ENCODE measurements around the gene EXOSC3. TPM values are rescaled to one million over a fixed set of nuclear protein-coding genes. Genes with fewer than 3 reads are reported as not detected.
A peak's percentile ranks its signal among the peaks of the same experiment; 100 is the strongest.

The EXOSC3 gene
- total and polyA plus RNA-seq, 7 donors = 13.8 to 44.6 (median 40.2) TPM

DNA sequence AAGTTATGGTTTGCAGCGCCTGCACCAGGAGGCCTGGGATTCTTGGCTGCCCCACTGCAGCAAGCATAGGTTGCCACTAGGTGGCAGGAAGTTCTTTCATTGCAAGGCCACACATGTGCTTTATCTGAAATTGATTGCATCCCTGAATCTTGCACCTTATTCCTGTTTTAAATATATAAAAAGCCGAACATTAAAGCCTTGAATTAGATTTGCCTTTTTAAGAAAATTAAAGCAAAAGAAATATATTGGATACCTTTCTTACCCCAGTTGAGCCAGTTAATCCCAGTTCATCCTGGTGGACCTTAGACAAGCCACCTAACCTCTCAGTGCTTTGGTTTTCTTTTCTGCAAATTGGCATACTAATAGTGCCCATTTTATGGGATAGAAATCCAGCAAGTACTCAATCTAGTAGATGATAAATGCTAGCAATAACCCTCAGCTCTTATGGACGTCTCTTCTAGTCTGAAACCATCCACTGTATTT, 37.6 kb downstream of the EXOSC3 start:
- TF ChIP-seq EP300 (IDR thresholded peaks at IDR 0.05) = no peak
- TF ChIP-seq, protein P1, sequence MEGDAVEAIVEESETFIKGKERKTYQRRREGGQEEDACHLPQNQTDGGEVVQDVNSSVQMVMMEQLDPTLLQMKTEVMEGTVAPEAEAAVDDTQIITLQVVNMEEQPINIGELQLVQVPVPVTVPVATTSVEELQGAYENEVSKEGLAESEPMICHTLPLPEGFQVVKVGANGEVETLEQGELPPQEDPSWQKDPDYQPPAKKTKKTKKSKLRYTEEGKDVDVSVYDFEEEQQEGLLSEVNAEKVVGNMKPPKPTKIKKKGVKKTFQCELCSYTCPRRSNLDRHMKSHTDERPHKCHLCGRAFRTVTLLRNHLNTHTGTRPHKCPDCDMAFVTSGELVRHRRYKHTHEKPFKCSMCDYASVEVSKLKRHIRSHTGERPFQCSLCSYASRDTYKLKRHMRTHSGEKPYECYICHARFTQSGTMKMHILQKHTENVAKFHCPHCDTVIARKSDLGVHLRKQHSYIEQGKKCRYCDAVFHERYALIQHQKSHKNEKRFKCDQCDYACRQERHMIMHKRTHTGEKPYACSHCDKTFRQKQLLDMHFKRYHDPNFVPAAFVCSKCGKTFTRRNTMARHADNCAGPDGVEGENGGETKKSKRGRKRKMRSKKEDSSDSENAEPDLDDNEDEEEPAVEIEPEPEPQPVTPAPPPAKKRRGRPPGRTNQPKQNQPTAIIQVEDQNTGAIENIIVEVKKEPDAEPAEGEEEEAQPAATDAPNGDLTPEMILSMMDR (IDR thresholded peaks at IDR 0.05) = peak in 3 of 4 experiments; percentile 62 to 87 (median 80)
- no peak overlapping the region for H3K4me3 ChIP-seq
- H3K4me1 ChIP-seq = no peaks in the 10 kb centered on the region
- no peaks in the 10 kb centered on the region for H3K9me3 ChIP-seq
- no peaks in the 10 kb centered on the region for H3K36me3 ChIP-seq
- WGBS, 2 donors = 29 to 37% methylated on average over 3 of the region's 3 CpGs
- no peaks in the 10 kb centered on the region for H3K27me3 ChIP-seq
- intact Hi-C loops (cut with DNase I) = no loop called here
- no peak overlapping the region for H3K27ac ChIP-seq
- DNase-seq = no peak

DNA sequence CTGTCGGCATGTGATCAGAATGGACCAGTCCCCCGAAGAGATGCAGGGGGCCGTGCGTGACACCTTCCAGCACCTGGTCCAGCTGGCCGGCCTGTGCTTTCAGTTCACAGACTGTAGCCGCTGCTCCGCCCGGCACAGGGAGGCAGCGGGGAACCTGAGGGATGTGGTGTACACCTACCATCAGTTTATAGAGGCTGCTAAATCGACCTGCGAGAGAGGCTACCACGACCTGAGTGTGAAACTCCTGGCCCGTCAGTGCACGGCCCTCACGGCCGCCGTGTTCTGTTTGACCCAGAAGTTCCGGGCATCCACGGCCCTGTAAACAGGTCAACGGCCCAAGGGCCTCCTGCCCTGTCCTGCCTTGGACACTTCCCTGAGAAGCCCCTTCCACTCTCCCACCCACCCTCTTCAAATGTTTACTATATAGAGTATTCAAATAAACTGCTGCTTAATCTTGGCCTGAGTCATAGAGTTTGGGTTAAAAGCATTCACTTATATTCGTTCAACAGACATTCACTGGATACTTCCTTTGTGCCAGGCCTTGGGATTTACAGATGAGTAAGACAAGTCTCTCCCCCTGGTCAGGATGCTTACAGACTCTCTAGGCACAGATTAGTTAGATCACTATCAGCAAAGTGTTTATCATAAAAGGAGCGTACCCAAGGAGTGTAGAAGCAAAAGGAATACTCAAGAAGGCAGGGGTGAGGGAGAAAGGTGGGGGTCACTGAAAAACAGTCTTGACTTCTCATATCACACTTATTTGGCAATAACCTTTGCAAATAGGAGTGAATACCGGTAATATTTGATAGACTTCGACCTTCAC, 38.2 kb downstream of the EXOSC3 start:
- Histone ChIP-seq H3K4me3 (no peak overlapping the region), H3K4me1 (no peaks in the 10 kb centered on the region), H3K36me3 (no peaks in the 10 kb centered on the region), H3K27ac (no peak overlapping the region), H3K27me3 (no peaks in the 10 kb centered on the region), H3K9me3 (no peaks in the 10 kb centered on the region)
- 79% methylated on average over 24 of the region's 24 CpGs for WGBS, 2 donors
- no peak for DNase-seq
- TF ChIP-seq POLR2A (IDR thresholded peaks at IDR 0.05) = no peak
- TF ChIP-seq, protein P1 (IDR thresholded peaks at IDR 0.05) = no peak
- TF ChIP-seq POLR2AphosphoS5 (IDR thresholded peaks at IDR 0.05) = no peak
- no peak for TF ChIP-seq EP300 (IDR thresholded peaks at IDR 0.05)
- intact Hi-C loops (cut with DNase I) = no loop called here

DNA sequence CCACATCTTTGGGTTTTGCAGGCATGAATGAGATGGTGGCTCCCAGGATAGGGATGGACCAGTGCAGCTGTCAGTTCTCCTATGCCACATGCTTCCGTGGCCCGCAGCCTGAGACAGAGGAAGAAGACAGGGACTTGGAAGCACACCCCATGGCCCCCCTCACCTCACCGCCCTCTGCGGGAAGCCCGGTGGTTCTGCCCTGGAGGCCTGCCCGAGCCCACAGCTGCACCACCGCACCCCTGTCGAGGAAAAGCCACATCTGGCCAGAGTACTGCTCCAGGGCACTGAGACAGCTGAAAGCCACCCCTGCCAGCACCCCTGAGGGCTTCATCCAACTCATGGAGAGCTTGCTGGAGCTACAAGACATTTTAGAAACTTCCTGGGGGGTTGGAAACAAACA, 38.9 kb downstream of the EXOSC3 start:
- no peaks in the 10 kb centered on the region for H3K27me3 ChIP-seq
- intact Hi-C loops (cut with DNase I) = no loop called here
- WGBS, 2 donors = 76 to 87% methylated on average over 8 of the region's 8 CpGs
- no peak for TF ChIP-seq EP300 (IDR thresholded peaks at IDR 0.05)
- no peak for TF ChIP-seq POLR2A (IDR thresholded peaks at IDR 0.05)
- TF ChIP-seq, protein P1 (IDR thresholded peaks at IDR 0.05) = no peak
- no peak for TF ChIP-seq POLR2AphosphoS5 (IDR thresholded peaks at IDR 0.05)
- no peaks in the 10 kb centered on the region for H3K36me3 ChIP-seq
- DNase-seq = no peak
- H3K4me3 ChIP-seq = no peak overlapping the region
- no peaks in the 10 kb centered on the region for H3K4me1 ChIP-seq
- H3K27ac ChIP-seq = no peak overlapping the region
- no peaks in the 10 kb centered on the region for H3K9me3 ChIP-seq

DNA sequence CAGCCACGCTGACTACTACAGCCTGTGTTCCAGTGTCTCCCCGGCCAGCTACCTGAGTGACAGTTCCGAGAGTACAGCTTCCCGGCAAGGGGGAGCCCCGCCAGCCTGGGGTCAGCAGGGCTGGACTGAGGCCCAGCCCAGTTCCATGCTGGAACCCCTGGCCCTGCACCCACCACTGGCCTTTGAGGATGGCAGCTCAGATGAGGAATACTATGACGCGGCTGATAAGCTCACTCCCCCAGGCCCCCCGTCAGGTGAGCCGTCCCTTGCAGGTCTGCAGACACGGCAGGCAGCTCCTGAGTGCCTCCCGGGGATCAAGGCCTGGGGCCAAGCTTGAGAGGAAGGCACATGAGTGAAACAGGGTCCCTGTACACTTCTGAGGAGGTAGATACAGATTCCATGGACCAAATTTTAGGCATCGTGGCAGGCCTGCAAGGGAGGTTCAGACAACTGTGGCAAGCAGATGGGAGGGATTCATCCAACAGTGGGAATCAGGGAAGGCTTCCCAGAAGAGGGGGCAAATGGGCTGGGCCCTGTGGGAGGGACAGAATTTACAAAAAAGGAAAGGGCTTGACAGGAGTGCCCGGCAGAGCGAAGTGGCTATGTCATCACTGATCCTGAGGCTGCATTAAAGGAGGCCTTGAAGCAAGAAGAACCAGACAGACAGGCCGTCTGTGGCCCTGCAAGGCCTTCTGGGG, 44.1 kb downstream of the EXOSC3 start:
- no peak for DNase-seq
- 85 to 87% methylated on average over 15 of the region's 15 CpGs for WGBS, 2 donors
- intact Hi-C loops (cut with DNase I) = no loop called here
- TF ChIP-seq, protein P1 (IDR thresholded peaks at IDR 0.05) = no peak
- TF ChIP-seq POLR2A (IDR thresholded peaks at IDR 0.05) (no peak), POLR2AphosphoS5 (IDR thresholded peaks at IDR 0.05) (no peak), EP300 (IDR thresholded peaks at IDR 0.05) (no peak)
- H3K4me3 ChIP-seq = no peak overlapping the region
- H3K4me1 ChIP-seq = no peaks in the 10 kb centered on the region
- no peaks in the 10 kb centered on the region for H3K9me3 ChIP-seq
- H3K36me3 ChIP-seq = no peaks in the 10 kb centered on the region
- H3K27ac ChIP-seq = no peak overlapping the region
- no peaks in the 10 kb centered on the region for H3K27me3 ChIP-seq
